Measurements from ENCODE around the gene ZNF317. TPM values are rescaled to one million over a fixed set of nuclear protein-coding genes. Genes with fewer than 3 reads are reported as not detected.
A peak's percentile ranks its signal among the peaks of the same experiment; 100 is the strongest.

The ZNF317 gene
- total RNA-seq, 1 donor from 2014 or later = 22.9 TPM

DNA sequence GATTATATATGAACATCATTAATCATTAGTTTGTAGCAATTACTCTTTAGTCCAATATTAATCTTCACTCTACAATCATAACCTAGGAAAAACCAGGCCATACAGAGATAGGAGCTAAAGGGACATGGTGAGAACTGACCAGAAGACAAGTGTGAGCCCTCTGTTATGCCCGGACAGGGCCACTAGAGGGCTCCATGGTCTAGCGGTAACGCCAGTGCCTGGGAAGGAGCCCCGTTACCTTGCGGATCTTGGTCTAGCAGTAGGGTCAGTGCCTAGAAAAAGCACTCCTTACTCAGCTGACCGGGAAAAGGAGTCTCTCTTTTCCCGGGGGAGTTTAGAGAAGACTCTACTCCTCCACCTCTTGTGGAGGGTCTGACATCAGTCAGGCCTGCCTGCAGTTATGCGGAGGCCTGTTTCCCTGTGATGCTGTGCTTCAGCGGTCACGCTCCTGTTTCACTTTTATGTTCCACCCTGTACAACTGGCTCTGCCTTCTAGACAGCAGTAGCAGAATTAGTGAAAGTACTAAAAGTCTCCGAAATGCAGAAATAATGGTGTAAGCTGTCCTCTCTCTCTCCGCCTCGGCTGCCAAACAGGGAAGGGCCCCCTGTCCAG lies 65.4 kb downstream of the ZNF317 start:
- TF ChIP-seq, protein P1, sequence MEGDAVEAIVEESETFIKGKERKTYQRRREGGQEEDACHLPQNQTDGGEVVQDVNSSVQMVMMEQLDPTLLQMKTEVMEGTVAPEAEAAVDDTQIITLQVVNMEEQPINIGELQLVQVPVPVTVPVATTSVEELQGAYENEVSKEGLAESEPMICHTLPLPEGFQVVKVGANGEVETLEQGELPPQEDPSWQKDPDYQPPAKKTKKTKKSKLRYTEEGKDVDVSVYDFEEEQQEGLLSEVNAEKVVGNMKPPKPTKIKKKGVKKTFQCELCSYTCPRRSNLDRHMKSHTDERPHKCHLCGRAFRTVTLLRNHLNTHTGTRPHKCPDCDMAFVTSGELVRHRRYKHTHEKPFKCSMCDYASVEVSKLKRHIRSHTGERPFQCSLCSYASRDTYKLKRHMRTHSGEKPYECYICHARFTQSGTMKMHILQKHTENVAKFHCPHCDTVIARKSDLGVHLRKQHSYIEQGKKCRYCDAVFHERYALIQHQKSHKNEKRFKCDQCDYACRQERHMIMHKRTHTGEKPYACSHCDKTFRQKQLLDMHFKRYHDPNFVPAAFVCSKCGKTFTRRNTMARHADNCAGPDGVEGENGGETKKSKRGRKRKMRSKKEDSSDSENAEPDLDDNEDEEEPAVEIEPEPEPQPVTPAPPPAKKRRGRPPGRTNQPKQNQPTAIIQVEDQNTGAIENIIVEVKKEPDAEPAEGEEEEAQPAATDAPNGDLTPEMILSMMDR (IDR thresholded peaks at IDR 0.05; ENCODE audit: insufficient read depth, low read length, poor library complexity, severe bottlenecking) = peak; percentile 82
- H3K4me3 ChIP-seq (ENCODE audit: low read depth, low read length) = no peak overlapping the region
- H3K36me3 ChIP-seq (ENCODE audit: control insufficient read depth, insufficient read depth, low read length) = no peaks in the 10 kb centered on the region
- DNase-seq (ENCODE audit: low read depth) = no peak
- H3K27me3 ChIP-seq (ENCODE audit: control insufficient read depth, insufficient read depth, low read length) = no peaks in the 10 kb centered on the region

Other genes with a start within 250 kb of the ZNF317 start
- gene MUC16, start 130.0 kb upstream of the ZNF317 start, total RNA-seq = 0.34 and 0.50 TPM in 2 replicates
- gene OR1M1, start 53.3 kb upstream of the ZNF317 start, total RNA-seq = not detected in 2 replicates
- not detected in 2 replicates for gene OR7G2, start 32.9 kb upstream of the ZNF317 start, total RNA-seq
- not detected in 2 replicates for gene OR7G1, start 24.6 kb upstream of the ZNF317 start, total RNA-seq
- gene OR7G3, start 13.4 kb upstream of the ZNF317 start, total RNA-seq = not detected in 2 replicates
- 0.41 TPM in 1 of 2 replicates, not detected in the other for gene OR7D2, start 38.6 kb downstream of the ZNF317 start, total RNA-seq
- gene OR7D4, start 79.2 kb downstream of the ZNF317 start, total RNA-seq = not detected in 2 replicates
- gene OR7E24, start 110.5 kb downstream of the ZNF317 start, total RNA-seq = not detected in 2 replicates
- 17.5 and 23.7 TPM in 2 replicates for gene ZNF699, start 169.4 kb downstream of the ZNF317 start, total RNA-seq
- 8.2 and 10.9 TPM in 2 replicates for gene ZNF559, start 183.8 kb downstream of the ZNF317 start, total RNA-seq
- gene ZNF177, start 222.6 kb downstream of the ZNF317 start, total RNA-seq = 1.4 and 3.9 TPM in 2 replicates